ENCODE data around the gene ZMIZ1.

ZMIZ1 gene

DNA sequence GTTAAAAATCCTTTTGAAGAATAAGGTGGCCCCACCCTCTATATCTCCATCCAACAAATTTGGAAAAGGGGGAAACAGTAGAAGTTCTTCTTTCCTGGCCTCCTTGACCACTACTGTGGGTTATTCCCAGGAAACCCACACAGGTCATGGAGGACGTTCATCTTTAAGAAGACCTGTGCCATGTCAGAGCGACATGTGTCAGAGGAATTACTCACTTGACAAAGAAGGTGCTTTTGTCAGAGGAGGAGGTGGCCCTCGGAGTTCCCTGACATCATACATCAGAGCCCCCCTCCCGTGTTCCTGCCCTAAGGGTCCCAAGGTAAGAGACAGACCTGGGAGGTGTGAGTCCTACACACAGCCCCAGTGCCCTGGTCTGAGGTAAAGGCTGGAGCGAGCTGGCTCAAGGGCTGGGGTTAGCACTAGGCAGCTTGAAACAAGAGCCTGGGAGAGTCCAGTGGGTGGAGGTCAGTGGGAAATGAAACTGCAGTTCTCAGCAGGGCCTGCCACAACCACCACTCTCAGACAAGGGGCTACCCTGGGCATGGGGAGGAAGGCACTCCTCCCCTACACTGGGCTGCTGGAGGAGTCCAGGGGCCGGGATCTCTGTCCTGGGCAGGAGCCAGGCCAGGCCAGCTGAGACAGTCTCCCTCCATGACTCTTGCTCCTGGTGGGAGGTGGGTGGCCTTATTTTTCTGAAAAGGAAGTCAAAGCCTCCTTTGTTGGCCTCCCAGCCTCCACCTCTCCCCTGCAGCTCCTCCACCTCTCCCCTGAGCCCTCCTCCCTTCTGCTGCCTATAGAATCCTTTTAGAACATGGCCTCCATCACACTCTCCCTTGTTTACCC lies 21.8 kb upstream of the ZMIZ1 start:
- DNase-seq: no peak
- Histone ChIP-seq H3K9me3 (no peaks in the 10 kb centered on the region), H3K4me3 (ENCODE audit: low read depth, low read length) (no peak overlapping the region), H3K36me3 (no peaks in the 10 kb centered on the region), H3K4me1 (peaks cover 32% of the 10 kb centered on the region), H3K27me3 (no peaks in the 10 kb centered on the region)
- TF ChIP-seq, protein P1, sequence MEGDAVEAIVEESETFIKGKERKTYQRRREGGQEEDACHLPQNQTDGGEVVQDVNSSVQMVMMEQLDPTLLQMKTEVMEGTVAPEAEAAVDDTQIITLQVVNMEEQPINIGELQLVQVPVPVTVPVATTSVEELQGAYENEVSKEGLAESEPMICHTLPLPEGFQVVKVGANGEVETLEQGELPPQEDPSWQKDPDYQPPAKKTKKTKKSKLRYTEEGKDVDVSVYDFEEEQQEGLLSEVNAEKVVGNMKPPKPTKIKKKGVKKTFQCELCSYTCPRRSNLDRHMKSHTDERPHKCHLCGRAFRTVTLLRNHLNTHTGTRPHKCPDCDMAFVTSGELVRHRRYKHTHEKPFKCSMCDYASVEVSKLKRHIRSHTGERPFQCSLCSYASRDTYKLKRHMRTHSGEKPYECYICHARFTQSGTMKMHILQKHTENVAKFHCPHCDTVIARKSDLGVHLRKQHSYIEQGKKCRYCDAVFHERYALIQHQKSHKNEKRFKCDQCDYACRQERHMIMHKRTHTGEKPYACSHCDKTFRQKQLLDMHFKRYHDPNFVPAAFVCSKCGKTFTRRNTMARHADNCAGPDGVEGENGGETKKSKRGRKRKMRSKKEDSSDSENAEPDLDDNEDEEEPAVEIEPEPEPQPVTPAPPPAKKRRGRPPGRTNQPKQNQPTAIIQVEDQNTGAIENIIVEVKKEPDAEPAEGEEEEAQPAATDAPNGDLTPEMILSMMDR (IDR thresholded peaks at IDR 0.05; ENCODE audit: low read depth, low read length): no peak

DNA sequence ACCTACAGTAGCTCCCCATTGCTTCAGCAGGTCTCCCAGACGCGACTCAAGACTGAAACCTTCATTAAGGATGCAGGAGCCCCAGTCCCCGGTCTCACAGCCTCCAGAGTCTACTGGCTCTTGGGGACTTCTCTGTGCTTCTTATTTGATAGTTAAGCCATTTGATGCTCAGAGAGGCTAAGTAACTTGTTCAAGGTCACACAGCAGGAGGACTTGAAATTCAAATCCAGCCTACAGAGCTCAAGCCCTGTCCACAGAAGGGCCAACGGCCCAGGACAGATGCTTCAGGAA lies 21.2 kb upstream of the ZMIZ1 start:
- no peak for DNase-seq
- TF ChIP-seq, protein P1 (IDR thresholded peaks at IDR 0.05; ENCODE audit: low read depth, low read length): no peak
- no peaks in the 10 kb centered on the region for H3K27me3 ChIP-seq
- no peaks in the 10 kb centered on the region for H3K9me3 ChIP-seq
- no peak overlapping the region for H3K4me3 ChIP-seq (ENCODE audit: low read depth, low read length)
- H3K36me3 ChIP-seq: no peaks in the 10 kb centered on the region
- peaks cover 32% of the 10 kb centered on the region for H3K4me1 ChIP-seq

GRCh38 chr10:79047875-79048638 lies 20.7 kb upstream of the ZMIZ1 start:
- Histone ChIP-seq H3K9me3 (no peaks in the 10 kb centered on the region), H3K36me3 (no peaks in the 10 kb centered on the region), H3K27me3 (no peaks in the 10 kb centered on the region), H3K4me3 (ENCODE audit: low read depth, low read length) (no peak overlapping the region), H3K4me1 (peaks cover 32% of the 10 kb centered on the region)
- DNase-seq: peak; percentile 78
- TF ChIP-seq, protein P1 (IDR thresholded peaks at IDR 0.05; ENCODE audit: low read depth, low read length): no peak

- H3K4me3 ChIP-seq (ENCODE audit: low read depth, low read length): no peak overlapping the region
- DNase-seq: no peak
These were observed 19.9 kb upstream of the ZMIZ1 start for GRCh38 chr10:79048639-79049550.

DNA sequence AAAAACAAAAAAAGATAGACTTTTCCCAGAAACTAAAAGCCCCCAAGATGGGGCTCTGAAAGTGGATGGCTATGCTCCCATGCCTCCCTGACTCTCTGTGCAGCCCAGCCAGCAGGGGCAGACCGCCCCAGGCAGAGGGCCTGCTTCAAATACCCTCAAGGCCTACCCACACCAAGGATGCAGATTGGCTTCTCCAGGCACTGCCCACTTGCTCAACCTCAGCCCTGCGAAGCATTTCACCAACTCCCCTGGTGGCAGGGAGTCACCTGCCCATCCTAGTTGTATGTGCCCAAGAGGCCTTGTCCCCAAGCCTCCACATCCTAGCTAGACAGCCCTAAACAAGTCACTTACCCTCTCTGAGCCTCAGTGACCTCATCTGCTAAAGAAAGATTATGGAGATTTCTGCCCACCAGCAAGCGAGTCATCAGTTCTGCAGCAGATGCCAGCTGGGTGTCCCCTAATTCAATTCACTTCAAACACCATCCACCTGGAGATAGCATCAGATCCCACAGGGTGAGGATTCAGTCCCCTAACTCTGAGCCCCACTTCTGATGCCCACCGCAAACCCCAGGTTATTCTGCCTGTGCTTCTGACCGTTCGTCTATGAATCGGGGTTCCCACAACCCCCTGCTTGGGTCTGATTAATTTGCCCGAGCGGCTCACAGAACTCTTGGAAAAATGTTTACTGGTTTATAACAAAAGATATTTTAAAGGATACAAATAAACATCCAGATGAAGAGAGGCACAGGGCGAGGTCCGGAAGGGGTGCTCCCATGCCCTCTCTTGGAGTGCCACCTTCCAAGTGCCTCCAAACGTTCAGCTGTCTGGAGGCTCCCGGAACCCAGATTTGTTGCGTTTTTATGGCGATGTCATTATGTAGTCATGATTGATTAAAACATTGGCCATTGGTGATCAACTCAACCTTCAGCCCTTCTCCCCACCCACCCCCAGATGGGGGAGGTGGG lies 18.6 kb upstream of the ZMIZ1 start:
- Histone ChIP-seq H3K27me3 (no peaks in the 10 kb centered on the region), H3K4me1 (peaks cover 32% of the 10 kb centered on the region), H3K9me3 (no peaks in the 10 kb centered on the region), H3K4me3 (ENCODE audit: low read depth, low read length) (no peak overlapping the region), H3K36me3 (no peaks in the 10 kb centered on the region)
- no peak for DNase-seq
- TF ChIP-seq, protein P1 (IDR thresholded peaks at IDR 0.05; ENCODE audit: low read depth, low read length): 0 out of 2 replicates have a peak, but pooled peaks have one; percentile 5

More at GRCh38 chr10:79048639-79049550, 19.9 kb upstream of the ZMIZ1 start:
- TF ChIP-seq, protein P1 (IDR thresholded peaks at IDR 0.05; ENCODE audit: low read depth, low read length): no peak
- Histone ChIP-seq H3K36me3 (no peaks in the 10 kb centered on the region), H3K4me1 (peaks cover 32% of the 10 kb centered on the region), H3K9me3 (no peaks in the 10 kb centered on the region), H3K27me3 (no peaks in the 10 kb centered on the region)
